ENCODE data around the gene NPTN.
"Not testable (repeated sequence)": the region's sequence is repeated elsewhere in the genome, so short reads cannot be mapped to it uniquely, and the experiment has no call there.

The NPTN gene

GRCh38 chr15:73600413-73601335 lies 32.5 kb downstream of the NPTN start:
- DNase-seq, result no peak

- DNase-seq, result no peak
Observed at GRCh38 chr15:73599934-73600333, 33.3 kb downstream of the NPTN start.

GRCh38 chr15:73598530-73599160 lies 34.5 kb downstream of the NPTN start:
- DNase-seq, result peak; percentile 79

GRCh38 chr15:73597036-73597638 lies 36.1 kb downstream of the NPTN start:
- no peak for DNase-seq

DNA sequence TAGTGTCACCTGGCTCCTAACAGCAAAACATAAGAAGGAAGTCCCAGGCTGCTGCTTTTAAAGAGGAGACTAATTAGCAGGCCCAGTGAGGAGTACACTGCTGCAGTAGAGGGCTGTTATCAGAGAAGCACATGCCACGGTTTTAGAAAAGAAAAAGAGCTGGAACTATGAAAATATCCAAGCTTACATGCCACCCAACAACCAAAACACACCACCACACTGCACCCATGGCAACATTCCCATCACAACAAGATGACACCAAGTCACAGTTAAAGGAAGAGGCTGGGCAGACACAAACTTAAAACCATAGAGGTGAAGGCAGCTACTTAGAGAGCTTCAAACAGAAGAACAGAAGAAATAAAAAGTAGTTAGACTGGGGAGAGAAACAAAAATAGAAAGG lies 37.0 kb downstream of the NPTN start:
- no peak for DNase-seq

- no peak for DNase-seq
Observed at GRCh38 chr15:73594109-73594508, 39.1 kb downstream of the NPTN start.

- DNase-seq, result no peak
Observed at GRCh38 chr15:73593304-73594074, 39.7 kb downstream of the NPTN start.

DNA sequence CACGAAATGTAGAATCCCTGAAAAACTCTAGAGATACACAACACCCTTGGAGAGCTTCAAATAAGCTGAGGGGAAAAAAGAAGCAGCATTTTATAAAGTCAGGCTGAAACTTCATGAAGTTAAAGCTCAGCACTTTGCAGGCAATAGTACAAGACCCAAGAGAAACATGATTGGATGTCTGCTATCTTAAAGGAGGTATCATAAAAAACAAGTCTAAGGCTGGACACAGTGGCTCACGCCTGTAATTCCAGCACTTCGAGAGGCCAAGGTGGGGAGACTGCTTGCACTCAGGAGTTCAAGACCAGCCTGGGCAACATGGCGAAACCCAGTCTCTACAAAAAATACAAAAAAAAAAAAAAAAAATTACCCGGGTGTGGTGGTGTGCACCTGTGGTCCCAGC lies 42.9 kb downstream of the NPTN start:
- no peak for DNase-seq

- no peak for DNase-seq
Observed at GRCh38 chr15:73589766-73590165, 43.4 kb downstream of the NPTN start.

DNA sequence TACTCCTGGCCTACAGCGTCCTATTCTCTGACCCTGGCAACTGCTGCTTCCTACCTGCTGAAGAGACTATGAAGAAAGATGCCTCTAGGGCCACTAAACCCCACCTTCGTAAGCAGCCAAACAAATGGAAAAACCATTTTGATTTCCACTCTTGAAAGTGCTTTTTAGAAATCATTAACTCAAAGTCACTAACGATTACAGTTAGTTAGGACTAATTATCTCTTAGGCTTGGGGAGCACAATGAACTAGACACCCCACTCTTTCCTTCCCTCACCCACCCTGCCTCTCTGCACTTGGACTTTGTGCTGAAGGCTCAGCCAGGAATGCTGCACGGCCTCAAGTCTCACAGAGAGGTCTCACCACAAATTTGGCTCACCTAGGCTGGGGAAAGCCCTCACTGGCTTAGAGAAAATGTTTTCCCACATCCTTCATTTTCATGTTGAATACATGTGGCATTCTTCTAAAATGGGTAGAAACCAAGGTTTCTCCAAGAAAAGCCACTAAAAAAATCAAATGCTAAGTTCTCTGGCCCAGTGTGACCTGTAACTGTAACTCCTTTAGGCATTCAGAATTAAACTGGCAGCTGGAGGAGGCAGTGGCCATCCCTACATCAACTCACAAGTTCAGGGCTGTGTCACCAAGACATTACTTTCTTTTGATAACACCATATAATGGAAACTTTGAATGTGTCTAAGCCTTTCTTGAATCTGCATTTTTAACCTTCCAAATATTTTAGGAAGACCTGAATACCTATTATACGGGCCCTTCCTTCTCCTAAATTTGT lies 47.1 kb downstream of the NPTN start:
- no peak for DNase-seq

DNA sequence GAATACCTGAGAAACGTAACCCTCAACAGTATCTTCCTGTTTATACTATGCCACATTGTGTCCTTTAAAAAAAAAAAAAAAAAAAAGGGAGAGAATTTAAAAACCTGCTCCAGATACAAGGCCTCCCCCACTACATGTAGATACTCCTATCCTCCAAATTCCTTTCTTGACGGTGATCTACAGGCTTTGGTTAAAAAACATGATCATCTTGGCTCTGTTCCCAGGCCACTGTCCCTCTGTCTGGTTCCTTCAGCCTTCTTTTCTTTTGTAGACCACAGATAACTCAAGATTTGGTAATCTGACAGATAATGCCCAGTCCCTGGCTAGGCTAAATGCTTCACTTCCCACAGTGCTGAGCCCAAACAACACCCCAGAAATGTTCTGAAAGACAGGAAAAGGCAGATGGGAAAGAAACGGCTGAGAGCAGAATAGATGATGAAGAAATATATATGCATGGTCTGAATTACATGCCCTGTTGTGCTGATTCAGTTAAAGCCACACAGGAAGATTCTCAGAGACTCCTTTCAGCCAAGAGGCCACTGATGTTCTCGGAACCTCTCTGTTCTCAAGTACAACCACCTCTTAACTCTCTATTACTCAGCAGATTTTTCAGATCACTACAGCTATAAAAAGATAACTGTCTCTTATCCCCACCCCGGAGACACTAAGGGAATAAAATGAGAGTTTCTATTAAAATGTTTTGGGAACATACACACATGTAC lies 48.3 kb downstream of the NPTN start:
- DNase-seq, result peak; percentile 31

GRCh38 chr15:73583544-73583943 lies 49.6 kb downstream of the NPTN start:
- DNase-seq, result no peak

- no peak for DNase-seq
Observed at GRCh38 chr15:73582851-73583379, 50.3 kb downstream of the NPTN start.

- no peak for DNase-seq
Observed at GRCh38 chr15:73578026-73578425, 55.2 kb downstream of the NPTN start.

- DNase-seq, result not testable (repeated sequence)
Observed at GRCh38 chr15:73577593-73577992, 55.6 kb downstream of the NPTN start.

- no peak for DNase-seq
Observed at GRCh38 chr15:73575636-73576247, 57.4 kb downstream of the NPTN start.

- DNase-seq, result peak; percentile 80
Observed at GRCh38 chr15:73573572-73573971, 59.6 kb downstream of the NPTN start.

GRCh38 chr15:73573037-73573436 lies 60.2 kb downstream of the NPTN start:
- no peak for DNase-seq

GRCh38 chr15:73572296-73572695 lies 60.9 kb downstream of the NPTN start:
- DNase-seq, result no peak

GRCh38 chr15:73571346-73571745 lies 61.8 kb downstream of the NPTN start:
- no peak for DNase-seq
